Body of pancreas (tissue), 4 donors: Measurements from ENCODE around the gene SPAST.

Source experiments
- CTCF ChIP-seq, 7 experiments: fragments of 450-650 bp in 4 of 7; fragments of 200-600 bp in 3 of 7; sonication (generic) in 3 of 7; IDR thresholded peaks; one replicate each; pipeline ENCODE4 v1.5.1; 2016 to 2019; ENCODE audit warnings: antibody characterized with exemption in 7 of 7
- POLR2A ChIP-seq, 3 donors: fragments of 450-650 bp; IDR thresholded peaks; one replicate each; pipeline ENCODE4 v1.6.1; 2016; ENCODE audit warnings: antibody characterized with exemption in 3 of 3, mild to moderate bottlenecking in 2 of 3

GRCh38 chr2:32168513-32168912, 105.2 kb downstream of the SPAST start:
- no peak for TF ChIP-seq CTCF (IDR thresholded peaks at IDR 0.05)
- TF ChIP-seq POLR2A (IDR thresholded peaks at IDR 0.05), result no peak
